Breast epithelium (tissue), 4 donors: ENCODE data around the gene IL1R1. TPM values are rescaled to one million over a fixed set of nuclear protein-coding genes. Genes with fewer than 3 reads are reported as not detected.
A peak's percentile ranks its signal among the peaks of the same experiment; 100 is the strongest.

Experiments
- DNase-seq, 2 donors: peaks; one replicate each; pipeline ENCODE4 v3.0.0-alpha.2; 2019; ENCODE audit warnings: low spot score in 2 of 2
- H3K27ac ChIP-seq, 2 donors: fragments of 200-600 bp; sonication (generic) in 1 of 2; one replicate each; pipeline ENCODE4 v1.5.1; 2016 to 2019; ENCODE audit warnings: mild to moderate bottlenecking in 1 of 2
- H3K27me3 ChIP-seq, 2 donors: fragments of 200-600 bp; sonication (generic) in 1 of 2; one replicate each; pipeline versions ENCODE4 v1.5.1 to v1.6.0; 2017 to 2019; ENCODE audit warnings: control low read depth in 1 of 2, mild to moderate bottlenecking in 1 of 2
- H3K36me3 ChIP-seq: fragments of 200-600 bp; one replicate; pipeline ENCODE4 v1.5.1; 2019
- H3K4me1 ChIP-seq, 2 donors: fragments of 200-600 bp; sonication (generic); one replicate each; pipeline ENCODE4 v1.5.1; 2016 to 2019; ENCODE audit warnings: control low read depth in 1 of 2
- H3K4me3 ChIP-seq, 3 donors: fragments of 200-600 bp; sonication (generic); 1 replicate in 2 of 3; 2 replicates in 1 of 3; pipeline ENCODE4 v1.5.1; 2016 to 2019; ENCODE audit warnings: mild to moderate bottlenecking in 3 of 3, moderate library complexity in 2 of 3
- H3K9me3 ChIP-seq, 2 donors: fragments of 200-600 bp; sonication (generic) in 1 of 2; one replicate each; pipeline ENCODE4 v1.5.1; 2016 to 2019; ENCODE audit warnings: control low read depth in 1 of 2
- CTCF ChIP-seq, 3 donors: fragments of 450-650 bp; IDR thresholded peaks; one replicate each; pipeline ENCODE4 v1.5.1; 2016 to 2017; ENCODE audit warnings: antibody characterized with exemption in 3 of 3, mild to moderate bottlenecking in 3 of 3, moderate library complexity in 3 of 3
- POLR2A ChIP-seq: fragments of 450-650 bp; IDR thresholded peaks from one replicate; pipeline ENCODE4 v1.6.1; 2016; ENCODE audit warnings: antibody characterized with exemption, mild to moderate bottlenecking, moderate library complexity
- POLR2AphosphoS5 ChIP-seq, 3 donors: sonication (generic); formaldehyde crosslinking; IDR thresholded peaks; one replicate each; pipeline ENCODE4 v1.6.1; 2017; ENCODE audit warnings: antibody characterized with exemption in 3 of 3
- intact Hi-C: fragments of 100-400 bp; cut with DNase I; formaldehyde crosslinking; loops from one replicate; pipeline ENCODE4 v1.15.1; 2023; ENCODE audit warnings: low total_unique reads
- total RNA-seq, 3 donors: library from RNA; depleted of rRNA; stranded (reverse); fragments of >200 nt; gene quantifications; one replicate each; pipeline ENCODE4 v1.1.0, GENCODE V29; 2016

IL1R1 gene
- total RNA-seq, 3 donors from 2014 or later = 127 to 206 (median 136) TPM

- intact Hi-C loops = no loop called here
- H3K4me1 ChIP-seq = no peaks in the 10 kb centered on the region
These were observed 15.9 kb upstream of the IL1R1 start for GRCh38 chr2:102126660-102127059.

GRCh38 chr2:102129082-102129481, 13.5 kb upstream of the IL1R1 start:
- Histone ChIP-seq H3K4me3 (no peak overlapping the region), H3K9me3 (no peaks in the 10 kb centered on the region), H3K36me3 (no peaks in the 10 kb centered on the region), H3K4me1 (no peaks in the 10 kb centered on the region), H3K27ac (no peak overlapping the region), H3K27me3 (no peaks in the 10 kb centered on the region)
- TF ChIP-seq CTCF (IDR thresholded peaks at IDR 0.05) = no peak
- TF ChIP-seq POLR2AphosphoS5 (IDR thresholded peaks at IDR 0.05) = no peak
- no peak for TF ChIP-seq POLR2A
- intact Hi-C loops = no loop called here
- no peak for DNase-seq

More at GRCh38 chr2:102126660-102127059, 15.9 kb upstream of the IL1R1 start:
- no peak for DNase-seq
- Histone ChIP-seq H3K4me3 (no peak overlapping the region), H3K27ac (peak overlapping the region in 1 of 2 donors; percentile 12), H3K36me3 (no peaks in the 10 kb centered on the region), H3K9me3 (no peaks in the 10 kb centered on the region), H3K27me3 (no peaks in the 10 kb centered on the region)
- TF ChIP-seq POLR2A (no peak), CTCF (IDR thresholded peaks at IDR 0.05) (no peak), POLR2AphosphoS5 (IDR thresholded peaks at IDR 0.05) (no peak)

- no peak for DNase-seq
- no peak overlapping the region for H3K4me3 ChIP-seq
These were observed 12.4 kb upstream of the IL1R1 start for GRCh38 chr2:102129951-102130646.

GRCh38 chr2:102130647-102130991, 11.9 kb upstream of the IL1R1 start:
- Histone ChIP-seq H3K27me3 (no peaks in the 10 kb centered on the region), H3K4me3 (no peak overlapping the region), H3K27ac (no peak overlapping the region), H3K4me1 (no peaks in the 10 kb centered on the region), H3K36me3 (no peaks in the 10 kb centered on the region), H3K9me3 (no peaks in the 10 kb centered on the region)
- TF ChIP-seq POLR2AphosphoS5 (IDR thresholded peaks at IDR 0.05) (no peak), POLR2A (no peak), CTCF (IDR thresholded peaks at IDR 0.05) (no peak)
- no peak for DNase-seq
- intact Hi-C loops = no loop called here

More at GRCh38 chr2:102129951-102130646, 12.4 kb upstream of the IL1R1 start:
- Histone ChIP-seq H3K4me1 (no peaks in the 10 kb centered on the region), H3K9me3 (no peaks in the 10 kb centered on the region), H3K36me3 (no peaks in the 10 kb centered on the region), H3K27me3 (no peaks in the 10 kb centered on the region), H3K27ac (no peak overlapping the region)
- TF ChIP-seq POLR2AphosphoS5 (IDR thresholded peaks at IDR 0.05) (no peak), CTCF (IDR thresholded peaks at IDR 0.05) (no peak), POLR2A (no peak)
- intact Hi-C loops = no loop called here

- Histone ChIP-seq H3K4me1 (no peaks in the 10 kb centered on the region), H3K27me3 (no peaks in the 10 kb centered on the region), H3K4me3 (no peak overlapping the region), H3K9me3 (no peaks in the 10 kb centered on the region), H3K27ac (no peak overlapping the region), H3K36me3 (no peaks in the 10 kb centered on the region)
- intact Hi-C loops = no loop called here
- DNase-seq = no peak
- TF ChIP-seq POLR2AphosphoS5 (IDR thresholded peaks at IDR 0.05) = no peak
- no peak for TF ChIP-seq CTCF (IDR thresholded peaks at IDR 0.05)
- no peak for TF ChIP-seq POLR2A
These were observed 11.0 kb upstream of the IL1R1 start for GRCh38 chr2:102131564-102131963.
